ENCODE data around the gene TTC17. TPM values are rescaled to one million over a fixed set of nuclear protein-coding genes. Genes with fewer than 3 reads are reported as not detected.
"Not testable (repeated sequence)": the region's sequence is repeated elsewhere in the genome, so short reads cannot be mapped to it uniquely, and the experiment has no call there.

The TTC17 gene
- total RNA-seq, 4 donors from 2014 or later = 46.9 to 130 (median 78.1) TPM

DNA sequence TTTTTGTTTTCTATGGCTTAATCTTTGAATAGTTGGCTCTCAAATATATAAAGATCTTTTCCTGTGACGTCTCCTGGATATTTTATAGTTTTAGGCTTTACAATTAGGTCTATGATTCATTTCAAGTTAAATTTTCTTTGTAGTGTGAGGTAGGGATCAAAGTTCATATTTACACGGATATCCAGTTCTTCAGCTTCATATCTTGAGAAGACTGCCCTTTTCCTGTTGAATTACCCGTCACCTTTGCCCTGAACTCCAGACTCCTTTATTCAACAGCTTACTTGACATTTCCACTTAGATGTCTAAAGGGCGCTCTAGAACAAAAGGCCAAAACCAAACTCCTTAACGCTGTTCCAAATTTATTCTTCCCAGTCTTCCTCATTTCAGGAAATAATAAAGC, 51.7 kb downstream of the TTC17 start:
- 63 to 74% methylated on average over 5 of the region's 5 CpGs for WGBS, 2 donors (ENCODE audit: low coverage in 1 of 2)
- no peak for ATAC-seq
- no peak overlapping the region for H3K27ac ChIP-seq
- H3K9me3 ChIP-seq = no peaks in the 10 kb centered on the region
- H3K4me3 ChIP-seq = no peak overlapping the region
- TF ChIP-seq, protein P1, sequence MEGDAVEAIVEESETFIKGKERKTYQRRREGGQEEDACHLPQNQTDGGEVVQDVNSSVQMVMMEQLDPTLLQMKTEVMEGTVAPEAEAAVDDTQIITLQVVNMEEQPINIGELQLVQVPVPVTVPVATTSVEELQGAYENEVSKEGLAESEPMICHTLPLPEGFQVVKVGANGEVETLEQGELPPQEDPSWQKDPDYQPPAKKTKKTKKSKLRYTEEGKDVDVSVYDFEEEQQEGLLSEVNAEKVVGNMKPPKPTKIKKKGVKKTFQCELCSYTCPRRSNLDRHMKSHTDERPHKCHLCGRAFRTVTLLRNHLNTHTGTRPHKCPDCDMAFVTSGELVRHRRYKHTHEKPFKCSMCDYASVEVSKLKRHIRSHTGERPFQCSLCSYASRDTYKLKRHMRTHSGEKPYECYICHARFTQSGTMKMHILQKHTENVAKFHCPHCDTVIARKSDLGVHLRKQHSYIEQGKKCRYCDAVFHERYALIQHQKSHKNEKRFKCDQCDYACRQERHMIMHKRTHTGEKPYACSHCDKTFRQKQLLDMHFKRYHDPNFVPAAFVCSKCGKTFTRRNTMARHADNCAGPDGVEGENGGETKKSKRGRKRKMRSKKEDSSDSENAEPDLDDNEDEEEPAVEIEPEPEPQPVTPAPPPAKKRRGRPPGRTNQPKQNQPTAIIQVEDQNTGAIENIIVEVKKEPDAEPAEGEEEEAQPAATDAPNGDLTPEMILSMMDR (IDR thresholded peaks at IDR 0.05) = no peak
- TF ChIP-seq EP300 (IDR thresholded peaks at IDR 0.05) (no peak), POLR2AphosphoS5 (IDR thresholded peaks at IDR 0.05) (no peak), POLR2A (IDR thresholded peaks at IDR 0.05) (no peak)
- H3K4me1 ChIP-seq = no peaks in the 10 kb centered on the region
- no peaks in the 10 kb centered on the region for H3K27me3 ChIP-seq
- H3K36me3 ChIP-seq = peaks cover 2 to 93% of the 10 kb centered on the region in 2 donors

DNA sequence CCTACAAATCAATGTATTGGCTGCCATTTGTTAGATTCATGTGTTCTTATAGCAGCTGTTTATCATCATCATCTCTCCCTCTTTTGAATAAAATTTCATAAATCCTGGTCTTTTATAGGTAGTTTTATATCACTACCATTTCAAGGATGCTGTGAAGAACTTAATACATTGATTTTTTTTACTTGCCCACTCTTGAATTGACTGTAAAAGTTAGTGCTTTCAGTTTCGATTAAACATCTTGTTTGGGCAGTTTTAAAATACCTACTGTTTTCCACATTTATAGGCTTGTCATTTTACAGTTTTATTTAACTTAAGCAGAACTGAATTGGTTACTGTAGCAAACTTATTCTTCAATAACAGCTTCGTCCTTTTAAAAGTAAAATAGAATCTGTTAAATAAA, 59.5 kb downstream of the TTC17 start:
- H3K36me3 ChIP-seq = peaks cover 2 to 62% of the 10 kb centered on the region in 2 donors
- ATAC-seq = no peak
- no peaks in the 10 kb centered on the region for H3K4me1 ChIP-seq
- H3K4me3 ChIP-seq = no peak overlapping the region
- H3K9me3 ChIP-seq = no peaks in the 10 kb centered on the region
- WGBS, 2 donors (ENCODE audit: low coverage in 1 of 2) = 73% methylated on average over 2 of the region's 2 CpGs
- no peak overlapping the region for H3K27ac ChIP-seq
- no peak for TF ChIP-seq POLR2AphosphoS5 (IDR thresholded peaks at IDR 0.05)
- TF ChIP-seq, protein P1 (IDR thresholded peaks at IDR 0.05) = no peak
- TF ChIP-seq EP300 (IDR thresholded peaks at IDR 0.05) = no peak
- TF ChIP-seq POLR2A (IDR thresholded peaks at IDR 0.05) = no peak
- H3K27me3 ChIP-seq = no peaks in the 10 kb centered on the region

DNA sequence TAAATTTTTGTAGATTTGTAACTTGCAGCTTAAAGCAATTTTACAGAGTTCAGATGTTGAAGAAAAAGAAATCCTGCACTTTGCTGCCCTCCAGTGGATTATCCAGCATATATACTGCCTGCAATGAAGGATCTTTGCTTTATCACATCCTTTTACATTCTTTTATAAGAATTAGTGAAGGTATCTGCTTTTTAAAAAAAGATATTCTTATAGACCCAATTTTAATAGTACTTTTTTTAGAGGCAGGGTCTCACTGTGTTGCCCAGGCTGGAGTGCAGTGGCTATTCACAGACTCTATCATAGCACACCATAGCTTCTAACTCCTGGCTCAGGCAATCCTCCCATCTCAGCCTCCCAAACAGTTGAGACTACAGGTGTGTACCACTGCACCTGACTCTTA, 60.7 kb downstream of the TTC17 start:
- H3K27ac ChIP-seq = no peak overlapping the region
- no peaks in the 10 kb centered on the region for H3K9me3 ChIP-seq
- no peaks in the 10 kb centered on the region for H3K4me1 ChIP-seq
- peaks cover 2 to 51% of the 10 kb centered on the region in 2 donors for H3K36me3 ChIP-seq
- ATAC-seq = no peak
- H3K27me3 ChIP-seq = no peaks in the 10 kb centered on the region
- no peak overlapping the region for H3K4me3 ChIP-seq
- TF ChIP-seq POLR2A (IDR thresholded peaks at IDR 0.05) = no peak
- TF ChIP-seq, protein P1 (IDR thresholded peaks at IDR 0.05) = peak; percentile 31 to 53 (median 43)

DNA sequence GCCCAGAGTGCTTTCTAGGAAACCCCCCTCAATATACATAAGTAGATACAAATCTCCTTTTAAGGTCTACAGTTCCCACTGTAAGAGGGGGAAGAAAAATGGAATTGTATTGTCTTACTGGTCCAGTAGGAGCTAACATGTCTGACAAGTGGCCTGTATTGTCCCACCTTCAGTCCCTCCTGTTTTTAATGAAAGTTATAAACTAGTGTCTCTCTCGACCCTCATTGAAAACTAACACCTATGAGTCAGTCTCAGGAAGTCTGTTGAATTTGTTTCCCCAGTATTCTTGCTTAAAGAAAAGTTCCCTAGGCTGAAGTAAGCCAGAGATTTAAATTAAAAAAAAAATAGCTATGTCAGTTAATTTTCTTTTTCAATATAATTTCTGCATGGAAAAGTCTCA, 69.3 kb downstream of the TTC17 start:
- WGBS, 2 donors (ENCODE audit: low coverage in 1 of 2) = 92 to 100% methylated on average over 1 of the region's 1 CpG
- H3K27ac ChIP-seq = no peak overlapping the region
- H3K36me3 ChIP-seq = peaks cover 0 to 57% of the 10 kb centered on the region in 2 donors
- H3K9me3 ChIP-seq = no peaks in the 10 kb centered on the region
- H3K27me3 ChIP-seq = no peaks in the 10 kb centered on the region
- H3K4me1 ChIP-seq = no peaks in the 10 kb centered on the region
- no peak for ATAC-seq
- H3K4me3 ChIP-seq = no peak overlapping the region
- TF ChIP-seq, protein P1 (IDR thresholded peaks at IDR 0.05) = no peak
- no peak for TF ChIP-seq EP300 (IDR thresholded peaks at IDR 0.05)
- TF ChIP-seq POLR2AphosphoS5 (IDR thresholded peaks at IDR 0.05) = no peak
- no peak for TF ChIP-seq POLR2A (IDR thresholded peaks at IDR 0.05)

DNA sequence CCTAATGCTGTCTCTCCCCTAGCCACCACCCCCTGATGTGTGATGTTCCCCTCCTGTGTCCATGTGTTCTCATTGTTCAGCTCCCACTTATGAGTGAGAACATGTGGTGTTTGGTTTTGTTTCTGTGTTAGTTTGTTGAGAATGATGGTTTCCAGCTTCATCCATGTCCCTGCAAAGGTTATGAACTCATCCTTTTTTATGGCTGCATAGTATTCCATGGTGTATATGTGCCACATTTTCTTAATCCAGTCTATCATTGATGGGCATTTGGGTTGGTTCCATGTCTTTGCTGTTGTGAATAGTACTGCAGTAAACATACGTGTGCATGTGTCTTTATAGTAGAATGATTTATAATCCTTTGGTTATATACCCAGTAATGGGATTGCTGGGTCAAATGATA, 72.2 kb downstream of the TTC17 start:
- WGBS, 2 donors (ENCODE audit: low coverage in 1 of 2) = 90 to 92% methylated on average over 1 of the region's 1 CpG
- not testable (repeated sequence) for H3K4me1 ChIP-seq, H3K9me3 ChIP-seq, ATAC-seq, H3K4me3 ChIP-seq, H3K27ac ChIP-seq, H3K27me3 ChIP-seq
- peaks cover 0 to 75% of the 10 kb centered on the region in 2 donors for H3K36me3 ChIP-seq

DNA sequence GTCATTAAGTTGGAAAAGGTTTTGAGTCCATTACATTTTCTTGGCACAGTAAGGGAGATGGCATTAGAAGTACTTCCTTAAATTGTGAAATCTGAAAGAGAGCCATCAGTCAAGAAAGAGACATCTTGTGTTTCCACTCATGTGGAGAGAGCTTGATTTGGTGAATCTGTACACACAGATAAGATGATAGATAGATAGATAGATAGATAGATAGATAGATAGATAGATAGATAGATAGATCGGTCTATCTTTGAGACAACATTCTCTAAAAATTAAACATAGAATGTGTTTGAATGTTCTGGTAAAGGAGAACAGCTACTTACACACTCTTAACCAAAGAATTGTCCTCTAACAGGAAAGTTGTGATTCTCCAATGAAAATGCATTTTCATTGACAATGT, 76.2 kb downstream of the TTC17 start:
- H3K9me3 ChIP-seq = no peaks in the 10 kb centered on the region
- H3K27ac ChIP-seq = no peak overlapping the region
- no peak for ATAC-seq
- 100% methylated on average over 1 of the region's 1 CpG for WGBS, 2 donors (ENCODE audit: low coverage in 1 of 2)
- peaks cover 0 to 93% of the 10 kb centered on the region in 2 donors for H3K36me3 ChIP-seq
- no peaks in the 10 kb centered on the region for H3K4me1 ChIP-seq
- TF ChIP-seq EP300 (IDR thresholded peaks at IDR 0.05) (no peak), POLR2AphosphoS5 (IDR thresholded peaks at IDR 0.05) (no peak), POLR2A (IDR thresholded peaks at IDR 0.05) (no peak)
- TF ChIP-seq, protein P1 (IDR thresholded peaks at IDR 0.05) = no peak
- H3K4me3 ChIP-seq = no peak overlapping the region
- no peaks in the 10 kb centered on the region for H3K27me3 ChIP-seq
